ENCODE data around the gene PVR.
A peak's percentile ranks its signal among the peaks of the same experiment; 100 is the strongest.
"Not testable (repeated sequence)": the region's sequence is repeated elsewhere in the genome, so short reads cannot be mapped to it uniquely, and the experiment has no call there.

The PVR gene

GRCh38 chr19:44677019-44677811 lies 33.5 kb downstream of the PVR start:
- DNase-seq, result peak; percentile 3

GRCh38 chr19:44680536-44680935 lies 36.8 kb downstream of the PVR start:
- DNase-seq, result no peak

- DNase-seq, result no peak
Measured at GRCh38 chr19:44681992-44682790, 38.5 kb downstream of the PVR start.

GRCh38 chr19:44682807-44683206 lies 39.1 kb downstream of the PVR start:
- DNase-seq, result no peak

- DNase-seq, result no peak
Measured at GRCh38 chr19:44683434-44684210, 39.9 kb downstream of the PVR start.

GRCh38 chr19:44684396-44684795 lies 40.7 kb downstream of the PVR start:
- DNase-seq, result not testable (repeated sequence)

GRCh38 chr19:44684892-44685863 lies 41.5 kb downstream of the PVR start:
- no peak for DNase-seq

- DNase-seq, result no peak
Measured at GRCh38 chr19:44685877-44686276, 42.2 kb downstream of the PVR start.

GRCh38 chr19:44686896-44687295 lies 43.2 kb downstream of the PVR start:
- DNase-seq, result no peak

GRCh38 chr19:44687888-44688287 lies 44.2 kb downstream of the PVR start:
- no peak for DNase-seq

- DNase-seq, result peak; percentile 48
Measured at GRCh38 chr19:44689290-44690130, 45.8 kb downstream of the PVR start.

GRCh38 chr19:44690131-44690440 lies 46.4 kb downstream of the PVR start:
- DNase-seq, result no peak

- no peak for DNase-seq
Measured at GRCh38 chr19:44692379-44692721, 48.6 kb downstream of the PVR start.

- DNase-seq, result peak; percentile 7
Measured at GRCh38 chr19:44694184-44694579, 50.5 kb downstream of the PVR start.

GRCh38 chr19:44696939-44697669 lies 53.4 kb downstream of the PVR start:
- DNase-seq, result no peak

- DNase-seq, result no peak
Measured at GRCh38 chr19:44697670-44698034, 53.9 kb downstream of the PVR start.

GRCh38 chr19:44698492-44699201 lies 54.9 kb downstream of the PVR start, which contains the start of gene CEACAM16:
Gene CEACAM16 (plus strand): TSS chr19:44699151. CDS start chr19:44701457, 2,306 bp downstream.
- no peak for DNase-seq

GRCh38 chr19:44700547-44700946 lies 56.8 kb downstream of the PVR start:
- DNase-seq, result no peak

GRCh38 chr19:44701228-44701627 lies 57.5 kb downstream of the PVR start:
- DNase-seq, result no peak

GRCh38 chr19:44702551-44703176 lies 59.0 kb downstream of the PVR start:
- no peak for DNase-seq

All from NCI-H1694 treated with DMSO at 0.1 percent for 48 hours (cell line).